CD4-positive, alpha-beta T cell treated with Interleukin-2 at 100 ng/mL for 4 hours (primary cell): ENCODE measurements around the gene OSBPL8.
"Not testable (repeated sequence)": the region's sequence is repeated elsewhere in the genome, so short reads cannot be mapped to it uniquely, and the experiment has no call there.

ENCODE experiments used
- DNase-seq: peaks from one replicate; pipeline ENCODE4 v3.0.0-alpha.2; 2020; ENCODE audit warnings: low spot score

Gene OSBPL8

GRCh38 chr12:76420222-76420621, 139.3 kb downstream of the OSBPL8 start:
- no peak for DNase-seq

- no peak for DNase-seq
Measured at GRCh38 chr12:76417116-76417515, 142.5 kb downstream of the OSBPL8 start.

- no peak for DNase-seq
Measured at GRCh38 chr12:76413121-76413520, 146.4 kb downstream of the OSBPL8 start.

- DNase-seq: no peak
Measured at GRCh38 chr12:76410781-76411180, 148.8 kb downstream of the OSBPL8 start.

- no peak for DNase-seq
Measured at GRCh38 chr12:76410371-76410770, 149.2 kb downstream of the OSBPL8 start.

GRCh38 chr12:76409074-76409473, 150.5 kb downstream of the OSBPL8 start:
- no peak for DNase-seq

GRCh38 chr12:76407710-76408109, 151.9 kb downstream of the OSBPL8 start:
- no peak for DNase-seq

- no peak for DNase-seq
Measured at GRCh38 chr12:76402259-76402658, 157.3 kb downstream of the OSBPL8 start.

- no peak for DNase-seq
Measured at GRCh38 chr12:76400136-76400535, 159.4 kb downstream of the OSBPL8 start.

GRCh38 chr12:76399040-76399439, 160.5 kb downstream of the OSBPL8 start:
- DNase-seq: no peak

- DNase-seq: no peak
Measured at GRCh38 chr12:76398106-76398505, 161.5 kb downstream of the OSBPL8 start.

GRCh38 chr12:76391461-76391860, 168.1 kb downstream of the OSBPL8 start:
- DNase-seq: no peak

- DNase-seq: no peak
Measured at GRCh38 chr12:76387614-76388013, 172.0 kb downstream of the OSBPL8 start.

- DNase-seq: no peak
Measured at GRCh38 chr12:76384560-76384959, 175.0 kb downstream of the OSBPL8 start.

- DNase-seq: no peak
Measured at GRCh38 chr12:76383988-76384387, 175.6 kb downstream of the OSBPL8 start.

- no peak for DNase-seq
Measured at GRCh38 chr12:76379261-76379660, 180.3 kb downstream of the OSBPL8 start.

GRCh38 chr12:76376876-76377275, 182.7 kb downstream of the OSBPL8 start:
- DNase-seq: not testable (repeated sequence)

- no peak for DNase-seq
Measured at GRCh38 chr12:76375939-76376338, 183.6 kb downstream of the OSBPL8 start.

- DNase-seq: no peak
Measured at GRCh38 chr12:76375470-76375869, 184.1 kb downstream of the OSBPL8 start.

- no peak for DNase-seq
Measured at GRCh38 chr12:76374386-76375020, 185.1 kb downstream of the OSBPL8 start.

- DNase-seq: no peak
Measured at GRCh38 chr12:76368230-76368629, 191.3 kb downstream of the OSBPL8 start.

GRCh38 chr12:76366163-76366562, 193.4 kb downstream of the OSBPL8 start:
- no peak for DNase-seq

GRCh38 chr12:76364131-76364530, 195.4 kb downstream of the OSBPL8 start:
- not testable (repeated sequence) for DNase-seq

GRCh38 chr12:76360316-76360715, 199.3 kb downstream of the OSBPL8 start:
- DNase-seq: no peak

GRCh38 chr12:76356071-76356470, 203.5 kb downstream of the OSBPL8 start:
- no peak for DNase-seq
